NOMO-1 treated with DMSO at 0.1 percent for 48 hours (cell line): ENCODE measurements around the gene NISCH.

Source experiments
- DNase-seq: peaks from one replicate; lab custom pipeline; 2025; ENCODE audit not compliant: unreplicated experiment; lab: John Stamatoyannopoulos, UW

NISCH gene

DNA sequence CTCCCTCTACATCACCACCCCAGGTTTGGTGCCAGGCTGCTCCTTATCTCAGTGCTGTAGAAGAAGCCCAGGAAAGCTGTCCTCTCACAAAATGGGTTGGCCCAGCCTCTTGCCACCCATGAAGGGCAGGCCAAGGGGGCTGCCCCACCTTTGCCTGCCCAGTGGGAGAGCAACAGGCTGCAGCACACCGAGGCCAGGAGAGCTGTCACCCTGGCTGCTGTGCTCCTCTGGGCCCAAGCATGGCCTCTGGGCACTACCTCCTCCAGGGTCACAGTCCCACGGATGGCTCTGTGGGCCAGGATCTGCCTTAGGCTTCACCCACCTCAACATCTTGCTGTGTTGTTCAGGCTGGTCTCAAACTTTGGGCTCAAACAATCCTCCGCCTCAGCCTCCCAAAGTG, 33.3 kb downstream of the NISCH start:
- DNase-seq, result no peak

GRCh38 chr3:52489453-52489852, 34.0 kb downstream of the NISCH start:
- DNase-seq, result no peak

DNA sequence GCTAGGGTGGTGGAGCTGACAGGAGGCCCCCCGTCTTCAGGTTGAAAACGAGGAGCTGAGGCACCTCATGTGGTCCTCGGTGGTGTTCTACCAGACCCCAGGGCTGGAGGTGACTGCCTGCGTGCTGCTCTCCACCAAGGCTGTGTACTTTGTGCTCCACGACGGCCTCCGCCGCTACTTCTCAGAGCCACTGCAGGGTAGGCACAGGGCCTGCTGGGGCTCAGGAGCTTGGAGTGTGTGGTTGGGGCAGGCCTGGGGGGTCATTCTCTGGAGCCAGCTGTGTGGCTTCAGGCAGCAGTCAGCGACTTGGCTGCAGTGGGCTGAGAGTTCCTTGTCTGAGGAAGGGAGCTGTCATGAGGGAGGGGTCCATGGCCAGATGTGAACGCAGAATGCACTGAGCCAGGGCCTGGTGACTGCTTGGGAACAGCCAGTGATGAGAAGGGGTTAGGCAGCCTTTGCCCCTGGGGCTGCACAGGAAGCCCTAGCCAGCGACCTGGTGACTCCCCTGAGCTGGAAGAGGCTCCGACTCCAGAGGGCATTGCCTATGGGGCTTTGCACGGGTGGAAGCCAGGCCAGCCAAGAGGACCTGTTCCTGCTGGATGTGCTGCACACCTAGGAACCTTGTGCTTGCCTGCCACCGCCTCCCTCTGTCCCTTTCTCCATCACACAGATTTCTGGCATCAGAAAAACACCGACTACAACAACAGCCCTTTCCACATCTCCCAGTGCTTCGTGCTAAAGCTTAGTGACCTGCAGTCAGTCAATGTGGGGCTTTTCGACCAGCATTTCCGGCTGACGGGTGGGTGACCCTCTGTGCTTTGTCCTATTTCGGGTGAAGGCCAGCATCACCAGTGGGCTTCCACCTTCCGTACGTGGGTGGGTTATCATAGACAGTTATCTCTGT, 34.9 kb downstream of the NISCH start:
- DNase-seq, result no peak

DNA sequence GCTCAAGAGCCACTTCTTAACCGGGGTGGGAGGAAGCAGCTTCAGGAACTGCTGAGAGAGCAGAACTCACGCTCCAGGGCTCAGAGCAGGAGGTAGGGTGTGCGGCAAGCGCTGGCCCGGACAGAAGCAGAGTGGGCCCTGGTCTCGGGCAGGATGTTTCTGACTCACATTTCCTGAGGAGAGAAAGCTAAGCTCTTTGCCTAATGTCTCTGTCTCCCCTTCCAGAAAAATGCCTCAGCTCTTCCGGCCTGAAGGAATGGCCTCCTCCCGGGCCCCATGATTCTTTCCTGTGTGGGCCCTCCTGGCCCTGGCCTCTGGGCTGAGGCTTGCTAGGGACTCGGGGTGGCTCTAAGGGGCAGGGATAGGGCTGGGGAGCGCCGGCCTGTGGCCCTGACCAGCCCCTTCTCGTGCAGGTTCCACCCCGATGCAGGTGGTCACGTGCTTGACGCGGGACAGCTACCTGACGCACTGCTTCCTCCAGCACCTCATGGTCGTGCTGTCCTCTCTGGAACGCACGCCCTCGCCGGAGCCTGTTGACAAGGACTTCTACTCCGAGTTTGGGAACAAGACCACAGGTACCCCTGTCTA, 35.6 kb downstream of the NISCH start:
- no peak for DNase-seq

- no peak for DNase-seq
Measured at GRCh38 chr3:52492059-52492458, 36.7 kb downstream of the NISCH start.

DNA sequence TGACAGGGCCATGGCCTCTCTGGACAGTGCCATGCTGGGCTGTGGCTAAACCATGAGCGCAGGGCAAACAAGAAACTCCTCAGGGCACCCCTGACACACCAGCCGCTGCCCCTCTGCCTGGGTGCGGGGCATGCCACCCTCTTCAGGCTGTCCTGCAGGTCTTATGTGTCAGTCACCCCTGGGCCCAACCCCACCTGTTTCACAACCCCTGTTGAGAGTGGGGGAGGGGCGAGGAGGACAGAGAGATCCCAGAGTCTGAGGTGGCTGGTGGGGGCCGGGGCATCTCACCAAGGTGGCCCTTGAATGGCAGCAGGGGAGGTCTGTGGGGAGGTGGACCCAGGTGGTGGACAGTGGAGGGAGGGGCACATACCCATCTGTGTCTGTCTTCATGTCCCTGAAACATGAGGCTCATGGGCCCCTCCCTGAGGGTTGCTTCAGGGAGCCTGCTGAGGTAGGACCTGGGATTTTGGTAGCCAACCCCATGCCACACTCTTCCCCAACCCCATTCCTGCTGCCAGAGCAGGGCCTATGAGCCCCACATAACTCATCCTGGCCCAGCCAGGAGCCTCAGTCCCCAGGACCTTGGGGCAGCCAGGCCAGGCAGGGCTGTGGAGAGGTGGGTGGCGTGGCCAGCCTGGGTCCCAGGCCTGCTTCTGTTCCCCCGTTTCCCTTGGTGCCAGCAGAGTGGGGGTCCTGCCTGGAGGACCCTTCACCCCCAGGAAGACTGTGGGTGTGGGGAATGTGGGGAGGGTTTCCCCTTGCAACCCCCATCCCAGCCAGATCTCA, 38.0 kb downstream of the NISCH start:
- DNase-seq, result no peak

DNA sequence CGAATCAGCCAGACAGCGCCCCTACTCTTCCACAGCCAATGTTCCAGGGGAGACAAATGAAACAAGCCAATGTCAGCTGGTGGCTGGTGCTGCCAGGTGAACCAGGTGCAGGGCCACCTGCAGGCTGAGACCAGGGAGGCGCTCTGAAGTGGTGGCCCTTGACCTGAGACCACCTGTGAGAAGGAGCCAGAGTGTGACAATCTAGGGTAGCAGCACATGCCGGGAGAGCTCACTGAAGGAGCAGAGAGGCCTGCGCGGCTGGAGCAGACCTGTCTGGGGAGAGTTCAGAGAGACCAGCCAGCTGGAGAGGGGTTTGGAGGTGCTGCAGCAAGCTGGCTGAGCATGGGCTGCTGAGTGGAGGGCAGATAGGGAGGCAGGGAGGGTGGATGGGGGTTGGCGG, 39.0 kb downstream of the NISCH start:
- no peak for DNase-seq

- DNase-seq, result no peak
Measured at GRCh38 chr3:52494886-52495495, 39.6 kb downstream of the NISCH start, which contains the start of gene STAB1. TSS of gene STAB1 (plus strand) at chr3:52495338. CDS start at chr3:52495414, 76 bp downstream.

- DNase-seq, result no peak
Measured at GRCh38 chr3:52495777-52496602, 40.6 kb downstream of the NISCH start.

DNA sequence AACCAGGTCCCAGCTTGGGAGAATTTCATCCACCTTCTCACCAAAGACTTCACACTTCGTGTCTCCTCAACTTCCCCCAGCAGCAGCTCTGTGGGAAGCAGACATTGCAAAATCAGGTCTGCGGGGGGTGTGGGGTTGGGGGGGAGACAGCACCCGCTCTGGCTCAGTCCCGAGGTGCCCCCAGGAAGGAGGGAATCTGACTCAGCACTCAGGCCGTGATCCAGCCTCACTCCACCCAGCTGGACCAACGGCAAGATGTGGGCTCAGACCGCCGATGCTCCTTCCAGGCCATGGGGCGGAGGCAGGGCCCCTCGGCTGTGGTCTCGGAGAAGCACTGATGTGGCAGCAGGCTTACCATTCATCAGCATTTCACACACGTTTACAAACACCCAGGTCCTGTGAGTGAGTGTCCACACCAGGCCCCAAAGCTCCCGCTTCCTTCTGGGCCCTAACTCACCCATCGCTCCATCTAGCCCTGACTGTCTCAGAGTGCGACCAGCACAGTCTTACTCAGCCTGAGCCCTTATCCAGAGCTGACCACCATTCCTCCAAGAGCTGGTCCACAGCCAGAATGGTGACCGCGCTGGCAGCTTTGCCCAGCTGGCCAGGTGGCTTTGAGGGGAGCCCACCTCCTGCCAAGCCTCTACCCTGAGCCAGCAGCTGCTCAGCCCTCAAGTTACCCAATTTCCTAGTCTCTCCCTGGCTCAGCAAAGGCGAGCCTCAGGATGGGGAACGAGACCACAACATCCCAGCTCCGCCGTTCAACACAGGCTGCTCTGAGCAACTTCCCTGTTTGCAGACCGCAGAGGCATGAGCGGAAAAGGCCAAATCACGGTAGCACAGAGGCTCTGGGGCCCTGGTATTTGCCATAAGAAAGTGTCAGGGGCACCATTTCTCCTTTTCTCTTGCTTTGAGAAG, 43.0 kb downstream of the NISCH start:
- DNase-seq, result peak; percentile 95

DNA sequence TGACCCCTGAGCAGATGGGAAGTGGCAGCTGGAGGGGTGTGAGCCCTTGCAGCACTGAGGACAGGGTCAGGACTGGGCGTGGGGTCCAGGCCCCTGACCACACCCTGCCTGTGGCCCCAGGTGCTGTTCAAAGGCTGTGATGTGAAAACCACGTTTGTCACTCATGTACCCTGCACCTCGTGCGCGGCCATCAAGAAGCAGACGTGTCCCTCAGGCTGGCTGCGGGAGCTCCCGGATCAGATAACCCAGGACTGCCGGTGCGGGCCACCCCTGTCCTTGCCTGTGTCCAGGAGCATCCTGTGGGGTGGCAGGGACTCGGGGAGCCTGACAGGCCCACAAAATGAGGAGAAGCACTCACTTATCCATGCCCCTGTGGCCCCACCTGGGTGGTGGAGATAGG, 45.6 kb downstream of the NISCH start:
- no peak for DNase-seq

DNA sequence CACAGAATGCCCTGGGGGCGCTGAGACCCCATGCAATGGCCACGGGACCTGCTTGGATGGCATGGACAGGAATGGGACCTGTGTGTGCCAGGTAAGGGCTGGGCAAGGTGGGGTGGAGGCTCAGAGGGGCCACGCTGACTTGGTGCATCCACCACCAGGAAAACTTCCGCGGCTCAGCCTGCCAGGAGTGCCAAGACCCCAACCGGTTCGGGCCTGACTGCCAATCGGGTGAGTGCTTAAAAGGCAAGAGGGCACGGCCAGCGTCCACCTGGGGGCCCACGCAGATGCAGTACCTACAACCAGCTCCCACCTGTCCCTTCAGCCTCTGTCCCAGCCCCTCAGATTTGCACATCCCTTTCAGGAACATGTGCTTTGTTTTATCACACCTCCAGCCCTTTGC, 46.6 kb downstream of the NISCH start:
- no peak for DNase-seq

GRCh38 chr3:52502808-52503350, 47.5 kb downstream of the NISCH start:
- DNase-seq, result no peak

- no peak for DNase-seq
Measured at GRCh38 chr3:52503788-52504424, 48.5 kb downstream of the NISCH start.

- no peak for DNase-seq
Measured at GRCh38 chr3:52504977-52505376, 49.6 kb downstream of the NISCH start.

GRCh38 chr3:52506266-52506966, 51.0 kb downstream of the NISCH start:
- DNase-seq, result no peak

GRCh38 chr3:52507359-52507758, 52.0 kb downstream of the NISCH start:
- DNase-seq, result no peak

- no peak for DNase-seq
Measured at GRCh38 chr3:52509753-52510328, 54.4 kb downstream of the NISCH start.
